ENCODE data around the gene KIAA0513. TPM values are rescaled to one million over a fixed set of nuclear protein-coding genes. Genes with fewer than 3 reads are reported as not detected.
A peak's percentile ranks its signal among the peaks of the same experiment; 100 is the strongest.

KIAA0513 gene
- total RNA-seq, 1 donor from 2014 or later, result 20.3 TPM

- peak; percentile 93 for DNase-seq (ENCODE audit: low read depth)
Observed at GRCh38 chr16:85004587-85005205, 22.9 kb upstream of the KIAA0513 start.

- peak; percentile 85 for DNase-seq (ENCODE audit: low read depth)
Observed at GRCh38 chr16:85005285-85006069, 22.1 kb upstream of the KIAA0513 start.

GRCh38 chr16:85006639-85007038 is 21.0 kb upstream of the KIAA0513 start:
- no peak for DNase-seq (ENCODE audit: low read depth)

DNA sequence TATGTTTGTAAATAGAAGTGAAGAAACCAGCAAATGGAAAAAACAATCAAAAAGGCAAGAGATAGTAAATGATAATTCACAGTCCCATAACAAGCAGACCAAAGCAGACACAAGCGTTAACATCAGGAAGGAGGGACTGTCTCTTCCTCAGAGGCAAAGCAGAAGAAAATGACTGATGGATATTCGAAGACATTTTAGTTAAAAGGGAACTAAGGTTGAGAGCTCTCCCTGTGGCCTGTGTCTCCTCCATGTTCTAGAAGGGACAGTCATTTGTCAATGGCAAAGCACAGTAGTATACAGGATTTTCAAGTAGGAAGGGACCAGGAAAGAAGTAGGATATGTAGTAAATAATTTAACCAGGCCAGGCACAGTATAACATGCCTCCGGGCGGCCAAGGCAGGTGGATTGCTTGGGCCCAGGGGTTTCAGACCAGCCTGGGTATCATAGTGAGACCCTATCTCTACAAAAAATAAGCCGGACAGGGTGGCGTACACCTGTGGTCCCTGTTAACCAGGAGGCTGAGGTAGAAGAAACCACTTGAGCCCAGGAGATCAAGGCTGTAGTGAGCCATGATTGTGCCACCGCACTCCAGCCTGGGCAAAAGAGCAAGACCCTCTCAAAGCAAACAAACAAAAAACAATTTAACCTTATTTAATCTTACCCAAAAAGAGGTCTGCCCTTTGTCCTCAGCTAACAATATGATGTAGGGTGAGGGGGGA is 19.9 kb upstream of the KIAA0513 start:
- DNase-seq (ENCODE audit: low read depth), result no peak

GRCh38 chr16:85008271-85008670 is 19.3 kb upstream of the KIAA0513 start:
- no peak for DNase-seq (ENCODE audit: low read depth)

DNA sequence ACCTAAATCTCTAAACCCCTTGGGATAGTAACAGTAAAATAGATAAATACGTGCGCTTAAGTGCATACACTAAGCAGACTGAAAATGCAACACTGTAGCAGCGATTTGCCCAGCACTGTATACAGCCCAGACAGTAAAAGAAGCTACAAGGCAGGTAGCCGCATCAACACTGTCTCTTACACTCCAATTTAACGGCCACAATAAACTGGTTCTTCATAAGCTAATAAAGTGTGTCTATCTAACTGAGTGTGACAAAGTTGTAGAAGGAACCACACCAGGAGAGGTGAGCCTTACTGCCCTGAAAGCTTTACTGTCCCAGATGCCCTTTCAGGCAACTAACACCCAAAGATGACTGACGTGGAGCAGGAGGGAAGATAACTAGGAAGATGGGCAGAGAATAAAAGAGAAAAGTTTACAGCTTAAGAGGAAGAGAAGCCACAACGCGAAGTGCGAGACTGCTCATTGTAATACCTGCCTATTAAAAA is 17.1 kb upstream of the KIAA0513 start:
- DNase-seq (ENCODE audit: low read depth), result no peak

DNA sequence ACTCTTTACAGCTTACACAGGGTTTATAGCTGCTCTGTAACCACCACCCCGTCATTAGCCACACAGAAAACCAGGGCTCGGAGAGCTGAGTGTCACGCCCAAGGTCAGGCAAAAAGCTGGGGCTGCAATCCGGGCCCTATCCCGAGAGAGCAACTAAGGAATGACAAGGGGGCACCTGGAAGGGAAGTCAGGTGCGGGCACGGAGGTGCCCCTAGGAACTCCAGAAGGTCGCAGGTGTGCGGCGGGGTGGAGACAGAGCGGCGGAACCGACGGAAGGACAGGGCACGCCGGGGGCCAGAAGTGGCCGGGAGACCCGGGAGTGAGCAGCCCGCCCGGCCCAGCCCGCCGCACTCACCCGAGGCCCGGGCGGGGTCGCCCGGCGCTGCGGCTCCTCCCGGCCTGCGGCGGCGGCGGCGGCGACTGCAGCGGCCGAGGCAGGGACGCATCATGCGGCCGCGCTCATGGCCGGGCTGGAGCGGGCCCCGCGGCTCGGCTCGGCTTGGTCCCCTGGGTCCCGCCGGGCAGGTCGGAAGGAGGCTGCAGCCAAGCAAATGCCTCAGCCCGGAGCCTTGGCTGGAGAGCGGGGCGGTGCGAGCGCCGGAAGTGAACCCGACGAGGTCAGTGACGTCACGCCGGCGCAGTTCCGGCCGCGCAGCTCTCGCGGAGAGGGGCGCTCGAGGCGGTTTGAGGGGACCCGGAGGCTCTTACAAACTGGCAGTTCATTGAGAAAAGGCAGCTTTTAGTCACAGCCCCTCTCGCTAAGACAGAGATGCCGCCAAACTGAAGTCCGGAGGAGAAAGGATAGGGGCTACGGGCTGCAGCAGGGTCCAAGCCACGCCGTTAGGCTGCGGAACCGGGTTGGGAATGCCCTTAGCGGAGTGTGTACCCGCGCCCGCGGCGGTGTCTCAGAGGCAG is 16.4 kb upstream of the KIAA0513 start, which contains the start of gene ZDHHC7:
Gene ZDHHC7, minus strand, starts transcription at position 605 of the 915 bp plus-strand sequence. CDS start 20,917 bp downstream, outside the sequence.
- peak; percentile 50 for DNase-seq (ENCODE audit: low read depth)

GRCh38 chr16:85011846-85012284 is 15.7 kb upstream of the KIAA0513 start:
- DNase-seq (ENCODE audit: low read depth), result no peak

DNA sequence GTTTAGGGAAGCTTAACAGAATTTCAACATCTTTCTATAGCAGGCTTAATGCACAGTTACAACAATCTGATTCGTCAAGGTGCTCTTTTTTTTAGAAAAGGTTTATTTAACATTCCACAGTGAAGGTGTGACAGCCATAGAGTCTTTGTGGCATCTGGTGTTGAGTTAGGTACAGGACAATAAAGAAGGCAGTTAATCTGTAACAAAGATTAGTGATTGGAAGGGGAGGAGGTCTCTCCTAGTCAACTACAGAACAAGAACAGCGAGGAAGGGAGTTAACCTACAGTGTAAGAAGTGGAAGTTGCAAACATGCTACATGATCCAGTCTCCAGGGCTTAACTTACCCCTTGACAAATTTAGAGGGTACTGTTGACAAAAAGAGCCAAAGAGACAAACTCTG is 13.3 kb upstream of the KIAA0513 start:
- peak; percentile 81 for DNase-seq (ENCODE audit: low read depth)

GRCh38 chr16:85015481-85016187 is 12.0 kb upstream of the KIAA0513 start:
- DNase-seq (ENCODE audit: low read depth), result no peak

- no peak for DNase-seq (ENCODE audit: low read depth)
Observed at GRCh38 chr16:85017151-85017550, 10.4 kb upstream of the KIAA0513 start.

DNA sequence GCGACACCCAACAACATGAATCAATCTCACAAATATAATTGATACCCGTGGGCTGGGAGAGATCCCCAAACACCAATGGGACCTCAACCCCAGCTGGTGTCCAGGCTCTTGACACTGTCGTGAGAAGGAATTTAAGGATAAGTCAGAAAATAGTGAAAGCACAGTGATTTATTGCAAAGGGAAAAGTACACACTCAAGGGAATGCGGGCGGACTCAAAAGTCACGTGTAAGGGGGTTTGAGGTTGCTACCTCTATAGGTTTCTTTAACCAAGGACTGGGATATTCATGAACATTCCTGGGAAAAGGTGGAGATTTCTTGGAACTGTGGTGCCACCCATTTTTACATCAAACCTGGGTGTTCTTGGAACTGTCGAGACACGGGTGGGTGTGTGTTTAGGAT is 10.0 kb upstream of the KIAA0513 start:
- no peak for DNase-seq (ENCODE audit: low read depth)

DNA sequence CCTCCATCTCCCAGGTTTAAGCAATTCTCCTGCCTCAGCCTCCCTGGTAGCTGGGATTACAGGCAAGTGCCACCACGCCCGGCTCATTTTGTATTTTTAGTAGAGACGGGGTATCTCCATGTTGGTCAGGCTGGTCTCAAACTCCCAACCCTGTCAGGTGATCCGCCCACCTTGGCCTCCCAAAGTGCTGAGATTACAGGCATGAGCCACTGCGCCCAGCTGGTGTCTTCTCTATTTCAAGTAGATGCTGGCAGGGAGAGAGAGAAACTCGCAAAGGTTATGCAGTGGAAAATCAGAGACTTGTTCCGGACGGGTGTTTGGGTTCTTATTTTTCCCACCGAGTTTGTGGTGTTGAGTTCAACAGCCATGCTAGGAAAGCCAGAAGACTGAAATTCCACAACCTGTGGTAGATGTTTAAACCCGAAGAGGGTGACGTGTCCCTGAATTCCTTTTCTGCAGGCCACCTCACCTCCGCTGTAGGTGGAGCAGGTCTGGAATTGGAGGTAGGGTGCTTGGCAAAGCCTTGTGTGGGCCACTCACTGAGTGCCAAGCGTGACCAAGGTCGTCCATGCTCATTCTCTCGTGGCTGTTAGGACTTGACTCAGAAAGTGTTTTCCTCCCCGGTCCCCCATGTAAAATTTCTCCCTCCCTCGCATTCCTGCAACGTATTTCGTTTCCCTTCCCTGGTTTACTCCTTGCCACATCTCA is 8.9 kb upstream of the KIAA0513 start:
- DNase-seq (ENCODE audit: low read depth), result peak; percentile 98

DNA sequence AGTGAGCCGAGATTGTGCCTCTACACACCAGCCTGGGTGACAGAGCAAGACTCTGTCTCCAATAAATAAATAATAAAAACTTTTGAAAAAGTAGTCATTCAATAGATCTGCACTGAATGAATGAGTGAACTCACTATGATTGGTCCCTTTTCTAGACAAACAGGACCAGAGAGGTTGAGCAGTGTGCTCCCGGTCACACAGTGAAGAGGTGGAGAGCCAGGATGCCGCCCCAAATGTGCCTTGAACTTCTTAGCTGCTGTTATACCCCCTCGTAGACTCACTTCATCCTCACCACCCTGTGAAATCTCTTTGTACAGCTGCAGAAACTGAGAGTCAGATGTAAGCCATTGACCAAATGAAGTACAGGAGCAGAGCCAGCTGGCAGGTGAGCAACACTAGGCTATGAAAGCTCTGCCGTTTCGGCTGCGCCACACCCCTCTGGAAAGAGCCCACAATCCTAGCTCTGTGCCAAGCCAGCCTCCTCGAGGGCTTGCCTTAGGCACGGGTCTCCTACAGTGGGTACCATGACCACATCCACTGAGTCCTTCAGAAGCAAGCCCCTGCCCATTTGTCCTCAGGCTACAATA is 7.8 kb upstream of the KIAA0513 start:
- DNase-seq (ENCODE audit: low read depth), result no peak

DNA sequence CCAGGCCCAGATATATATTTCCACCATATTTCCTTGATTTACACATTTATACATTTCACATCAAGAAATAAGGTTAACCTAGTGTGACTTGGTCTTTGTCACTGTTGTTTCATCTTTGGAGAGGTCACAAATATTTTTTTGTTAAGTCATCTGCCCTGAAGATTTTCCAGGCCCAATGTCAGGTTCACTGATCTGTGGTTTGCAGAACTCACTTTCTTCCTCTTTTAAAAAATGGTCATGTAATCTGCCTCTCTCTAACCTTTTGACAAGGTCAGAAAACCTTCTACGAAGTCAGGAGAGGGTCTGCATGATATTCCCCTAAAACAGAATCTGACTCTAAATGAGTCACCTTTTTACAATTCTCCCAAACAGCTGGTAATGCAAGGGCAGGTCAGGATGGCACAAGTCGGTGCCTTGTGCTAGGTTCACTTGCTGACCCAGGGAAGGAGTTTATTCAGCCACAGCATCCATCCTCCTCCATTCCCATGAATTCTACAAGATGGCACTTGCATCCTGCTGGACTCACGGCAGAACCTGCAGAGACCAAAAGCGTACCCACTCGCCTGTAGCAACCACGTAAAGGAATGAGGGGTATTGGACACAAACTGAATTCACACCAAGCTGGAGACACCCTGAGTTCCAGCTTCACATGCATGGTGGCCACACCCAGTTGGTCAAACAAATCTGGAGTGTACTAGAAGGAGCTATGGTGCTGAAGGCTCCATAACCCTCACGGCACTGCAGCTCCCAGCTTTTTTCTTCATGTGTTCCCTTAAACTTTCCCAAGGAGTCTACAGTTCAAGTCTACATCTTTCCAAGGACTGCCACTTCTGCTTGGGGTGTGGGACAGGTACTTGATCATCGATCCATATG is 1.6 kb upstream of the KIAA0513 start:
- DNase-seq (ENCODE audit: low read depth), result no peak

DNA sequence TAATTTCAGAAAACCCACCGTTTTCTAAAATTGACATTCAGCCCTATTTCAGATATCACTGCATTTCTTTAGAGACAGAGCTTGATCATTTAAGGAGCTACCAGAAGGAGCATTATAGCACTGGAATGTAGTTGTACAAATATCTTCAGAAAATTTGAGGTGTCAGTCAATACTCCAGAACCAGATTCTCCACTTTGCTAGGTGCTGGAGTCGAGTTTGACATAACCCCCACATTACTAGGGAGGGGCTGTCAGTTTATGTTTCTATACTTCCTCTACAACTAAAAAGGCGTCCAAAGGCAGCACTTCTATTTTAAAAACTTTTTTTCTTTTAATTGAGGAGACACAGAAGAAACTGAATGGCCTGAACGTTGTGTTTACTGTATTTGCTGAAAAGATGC is 892 bp upstream of the KIAA0513 start:
- DNase-seq (ENCODE audit: low read depth), result no peak

- no peak for DNase-seq (ENCODE audit: low read depth)
Observed at GRCh38 chr16:85027958-85028684, 526 bp downstream of the KIAA0513 start.

All from renal cortical epithelial cell (primary cell).